ENCODE data around the gene CCND1. TPM values are rescaled to one million over a fixed set of nuclear protein-coding genes. Genes with fewer than 3 reads are reported as not detected.

The CCND1 gene
- total RNA-seq, 1 experiment from 2014 or later, result 372 TPM

- Histone ChIP-seq H3K23me2 (ENCODE audit: insufficient read length, low read depth, low read length, poor library complexity, severe bottlenecking) (no peaks in the 10 kb centered on the region), H2BK12ac (ENCODE audit: insufficient read length, low read depth, low read length) (no peak overlapping the region), H4K91ac (ENCODE audit: insufficient read length, low read depth, low read length) (no peak overlapping the region), H3K9ac (ENCODE audit: extremely low read depth, insufficient read length, low read length) (no peak overlapping the region), H3K79me1 (ENCODE audit: insufficient read depth, low read depth, low read length, poor library complexity, severe bottlenecking) (no peaks in the 10 kb centered on the region), H3K27me3 (ENCODE audit: insufficient read depth, low read length) (no peaks in the 10 kb centered on the region), H3K9me3 (ENCODE audit: control insufficient read depth, low read depth, low read length) (no peaks in the 10 kb centered on the region), H3K18ac (ENCODE audit: insufficient read length, low read depth, low read length) (no peak overlapping the region), H2BK15ac (ENCODE audit: low read depth, low read length) (no peak overlapping the region), H2AK5ac (ENCODE audit: insufficient read length, low read length) (no peak overlapping the region), H3K56ac (ENCODE audit: insufficient read length, low read depth, low read length) (no peak overlapping the region), H3T11ph (ENCODE audit: low read length) (no peak overlapping the region), H4K20me1 (ENCODE audit: control insufficient read depth, insufficient read depth, insufficient read length) (no peaks in the 10 kb centered on the region), H2AFZ (ENCODE audit: low read length) (no peak overlapping the region), H3K27ac (ENCODE audit: insufficient read length, low read depth, low read length) (no peak overlapping the region), H3K23ac (ENCODE audit: insufficient read length, low read depth, low read length) (no peak overlapping the region), H3K4ac (ENCODE audit: low read depth, low read length) (no peak overlapping the region), H4K8ac (replicated peaks; ENCODE audit: insufficient read length, low read depth, low read length) (no peak overlapping the region), H3K4me2 (ENCODE audit: insufficient read depth, insufficient read length, low read length) (no peak overlapping the region), H2BK20ac (ENCODE audit: low read depth, low read length, poor library complexity, severe bottlenecking) (no peak overlapping the region), H3K4me1 (ENCODE audit: insufficient read depth, low read length) (peaks cover 4% of the 10 kb centered on the region; the same call in 1 of the 2 replicates), H2BK120ac (ENCODE audit: low read depth, low read length, poor library complexity, severe bottlenecking) (no peak overlapping the region), H2BK5ac (ENCODE audit: insufficient read length, low read length) (no peak overlapping the region), H4K5ac (ENCODE audit: insufficient read length, low read depth, low read length) (no peak overlapping the region), H3K14ac (ENCODE audit: insufficient read depth, low read length) (no peak overlapping the region), H3K79me2 (ENCODE audit: insufficient read depth, low read length) (no peaks in the 10 kb centered on the region)
- no peak for TF ChIP-seq CTCF (conservative IDR thresholded peaks at IDR 0.05)
- no peak for DNase-seq
- H3K27me3 Mint-ChIP-seq (ENCODE audit: low read depth), result peaks cover 32% of the 10 kb centered on the region
- peaks cover 6 to 22% of the 10 kb centered on the region in 2 experiments; a peak in 4 of 5 replicates for H3K9me3 Mint-ChIP-seq
- no CpG with 5 or more reads among the region's 7 CpGs for WGBS (ENCODE audit: extremely low coverage, insufficient read length, low lambda C conversion rate)
- H3K4me3 Mint-ChIP-seq, result no peak overlapping the region
- no peak overlapping the region for H3K27ac Mint-ChIP-seq
- H3K36me3 Mint-ChIP-seq (ENCODE audit: insufficient read depth in 1 of 3, low read depth in 3 of 3), result peaks cover 0 to 18% (median 2%) of the 10 kb centered on the region in 3 experiments; a peak in 5 of 7 replicates
- H3K4me1 Mint-ChIP-seq, result peaks cover 29 to 34% of the 10 kb centered on the region in 2 experiments
Observed at GRCh38 chr11:69604055-69604454, 36.9 kb upstream of the CCND1 start.
